Measurements from ENCODE around the gene SDR39U1.

- TF ChIP-seq POLR2A (IDR thresholded peaks at IDR 0.05; ENCODE audit: low read length) (no peak), GATA1 (IDR thresholded peaks at IDR 0.05; ENCODE audit: low read depth, low read length) (no peak)
Measured at GRCh38 chr14:24434676-24435075, 7.9 kb downstream of the SDR39U1 start.
